ENCODE data around the gene EIPR1. TPM values are rescaled to one million over a fixed set of nuclear protein-coding genes. Genes with fewer than 3 reads are reported as not detected.

EIPR1 gene
- total RNA-seq, 1 donor from 2014 or later = 27.8 TPM

DNA sequence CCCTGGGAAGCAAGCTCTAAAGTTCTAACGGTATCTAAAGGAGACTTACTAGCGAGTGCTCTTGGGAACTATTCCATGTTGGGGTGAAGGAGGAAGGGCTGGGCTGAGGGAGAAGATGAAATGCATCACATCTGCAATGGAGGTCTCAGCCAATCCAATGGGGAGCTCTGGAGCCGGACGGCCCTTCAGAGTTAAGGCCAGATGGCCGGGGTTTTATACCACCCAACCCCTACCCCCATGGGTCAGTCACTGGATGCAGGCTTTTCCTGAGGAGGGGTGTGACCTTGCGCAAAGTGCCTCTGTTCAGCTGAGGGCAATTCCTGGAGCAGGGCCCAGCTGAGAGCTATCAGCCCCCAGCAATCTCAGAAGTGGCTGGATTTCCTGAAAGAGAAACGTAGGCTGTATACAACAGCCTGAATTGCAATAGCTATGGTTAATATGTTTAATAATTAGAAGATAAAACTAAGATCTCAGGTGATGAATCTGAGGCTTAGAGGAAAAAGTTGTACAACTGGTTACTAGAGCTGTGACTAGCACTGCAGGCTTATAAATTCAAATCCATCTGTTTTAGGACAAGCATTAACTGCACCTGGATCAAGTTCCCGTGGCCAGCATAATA is 21.6 kb downstream of the EIPR1 start:
- H3K9ac ChIP-seq (ENCODE audit: low read length) = no peak overlapping the region
- no peaks in the 10 kb centered on the region for H3K4me1 ChIP-seq (ENCODE audit: insufficient read depth, low read length)
- no peak overlapping the region for H2AFZ ChIP-seq (ENCODE audit: low read depth, low read length)
- Mint-ChIP-seq H3K27ac (ENCODE audit: unreplicated experiment) (no peak overlapping the region), H3K36me3 (ENCODE audit: low read depth, unreplicated experiment) (peaks cover 14% of the 10 kb centered on the region), H3K4me1 (ENCODE audit: low read depth, unreplicated experiment) (no peaks in the 10 kb centered on the region), H3K9me3 (ENCODE audit: unreplicated experiment) (peaks cover 1% of the 10 kb centered on the region), H3K4me3 (ENCODE audit: unreplicated experiment) (no peak overlapping the region), H3K27me3 (ENCODE audit: low read depth, unreplicated experiment) (no peaks in the 10 kb centered on the region)
- DNase-seq (ENCODE audit: low read depth) = no peak
- H4K20me1 ChIP-seq (ENCODE audit: insufficient read depth, low read length) = peaks cover 42% of the 10 kb centered on the region
- no peaks in the 10 kb centered on the region for H3K27me3 ChIP-seq (ENCODE audit: insufficient read depth, low read length)
- TF ChIP-seq CTCF (IDR thresholded peaks at IDR 0.05; ENCODE audit: insufficient read depth, low read depth, low read length) (no peak), EZH2 (IDR thresholded peaks at IDR 0.05; ENCODE audit: insufficient read depth, low read length) (no peak)
- no peak overlapping the region for H3K27ac ChIP-seq (ENCODE audit: low read depth, low read length)
- H3K79me2 ChIP-seq (ENCODE audit: insufficient read depth, low read length) = peaks cover 25% of the 10 kb centered on the region
- no peak overlapping the region for H3K4me2 ChIP-seq (ENCODE audit: low read length)
- peaks cover 5% of the 10 kb centered on the region for H3K36me3 ChIP-seq (ENCODE audit: insufficient read depth, low read length)
- H3K9me3 ChIP-seq (ENCODE audit: insufficient read depth, low read depth, low read length) = no peaks in the 10 kb centered on the region
- FAIRE-seq = no peak
- H3K4me3 ChIP-seq (ENCODE audit: insufficient read depth, low read depth, low read length) = no peak overlapping the region

DNA sequence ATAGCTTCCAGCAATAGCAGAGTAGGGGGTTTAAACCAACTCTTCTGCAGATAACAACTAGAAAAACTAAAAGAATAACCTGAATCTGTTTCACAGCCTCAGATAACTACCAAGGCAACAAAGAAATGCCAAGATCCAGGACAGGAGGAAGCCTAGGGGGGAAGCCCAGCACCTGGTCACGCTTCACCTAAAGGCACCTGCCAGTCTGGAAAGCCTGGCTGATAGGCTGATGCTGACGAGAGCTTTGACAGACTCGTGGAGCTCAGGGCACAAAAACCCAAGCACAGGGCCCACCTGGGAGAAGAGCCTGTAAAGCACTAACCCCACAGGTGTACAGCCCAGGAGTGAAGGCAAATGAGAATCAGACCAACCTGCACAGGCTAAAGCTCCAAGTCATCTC is 22.6 kb downstream of the EIPR1 start:
- peaks cover 22% of the 10 kb centered on the region for H3K79me2 ChIP-seq (ENCODE audit: insufficient read depth, low read length)
- peaks cover 16% of the 10 kb centered on the region for H3K36me3 Mint-ChIP-seq (ENCODE audit: low read depth, unreplicated experiment)

More for the DNA sequence above, 22.6 kb downstream of the EIPR1 start:
- Histone ChIP-seq H3K36me3 (ENCODE audit: insufficient read depth, low read length) (peaks cover 5% of the 10 kb centered on the region), H3K9ac (ENCODE audit: low read length) (no peak overlapping the region), H3K27me3 (ENCODE audit: insufficient read depth, low read length) (no peaks in the 10 kb centered on the region), H3K27ac (ENCODE audit: low read depth, low read length) (no peak overlapping the region), H3K4me2 (ENCODE audit: low read length) (no peak overlapping the region), H3K4me3 (ENCODE audit: insufficient read depth, low read depth, low read length) (no peak overlapping the region), H2AFZ (ENCODE audit: low read depth, low read length) (no peak overlapping the region), H3K9me3 (ENCODE audit: insufficient read depth, low read depth, low read length) (no peaks in the 10 kb centered on the region), H3K4me1 (ENCODE audit: insufficient read depth, low read length) (no peaks in the 10 kb centered on the region), H4K20me1 (ENCODE audit: insufficient read depth, low read length) (peaks cover 35% of the 10 kb centered on the region)
- Mint-ChIP-seq H3K4me1 (ENCODE audit: low read depth, unreplicated experiment) (no peaks in the 10 kb centered on the region), H3K27me3 (ENCODE audit: low read depth, unreplicated experiment) (no peaks in the 10 kb centered on the region), H3K4me3 (ENCODE audit: unreplicated experiment) (no peak overlapping the region), H3K27ac (ENCODE audit: unreplicated experiment) (no peak overlapping the region), H3K9me3 (ENCODE audit: unreplicated experiment) (peaks cover 1% of the 10 kb centered on the region)
- no peak for DNase-seq (ENCODE audit: low read depth)
- no peak for FAIRE-seq
- no peak for TF ChIP-seq CTCF (IDR thresholded peaks at IDR 0.05; ENCODE audit: insufficient read depth, low read depth, low read length)
- TF ChIP-seq EZH2 (IDR thresholded peaks at IDR 0.05; ENCODE audit: insufficient read depth, low read length) = no peak
